Measurements from ENCODE around the gene FXN. TPM values are rescaled to one million over a fixed set of nuclear protein-coding genes. Genes with fewer than 3 reads are reported as not detected.

Gene FXN
- total and polyA plus RNA-seq, 4 donors: 4.7 to 41.7 (median 23.9) TPM

- H3K9ac ChIP-seq (ENCODE audit: low read depth in 1 of 2, low read length in 2 of 2): no peak overlapping the region
- peaks cover 15 to 33% (median 19%) of the 10 kb centered on the region in 4 donors for H3K4me1 ChIP-seq (ENCODE audit: control insufficient read depth in 4 of 4, insufficient read depth in 4 of 4, low read length in 3 of 4)
- no peak for DNase-seq (ENCODE audit: low spot score)
- WGBS: 88% methylated on average over 9 of the region's 9 CpGs
- H3K9me3 ChIP-seq (ENCODE audit: control insufficient read depth in 4 of 4, low read length in 3 of 4): no peaks in the 10 kb centered on the region
- no peaks in the 10 kb centered on the region for H3K27me3 ChIP-seq (ENCODE audit: control insufficient read depth in 4 of 4, insufficient read depth in 4 of 4, low read length in 3 of 4)
- no peaks in the 10 kb centered on the region for H3K36me3 ChIP-seq (ENCODE audit: control insufficient read depth in 4 of 4, insufficient read depth in 3 of 4, low read depth in 1 of 4, low read length in 3 of 4)
- H3K4me3 ChIP-seq (ENCODE audit: low read depth in 1 of 3, low read length in 3 of 3): no peak overlapping the region
- H3K27ac ChIP-seq (ENCODE audit: low read depth in 1 of 2, low read length in 2 of 2): no peak overlapping the region
- TF ChIP-seq JUND (IDR thresholded peaks at IDR 0.05): no peak
- TF ChIP-seq SP1 (IDR thresholded peaks at IDR 0.05): no peak
- no peak for TF ChIP-seq EGR1 (IDR thresholded peaks at IDR 0.05; ENCODE audit: low read depth in 2 of 2)
- TF ChIP-seq CTCF (IDR thresholded peaks at IDR 0.05; ENCODE audit: low read depth, low read length, missing input control): no peak
- no peak for TF ChIP-seq NR2F2 (IDR thresholded peaks at IDR 0.05)
- TF ChIP-seq YY1 (IDR thresholded peaks at IDR 0.05): no peak
- no peak for TF ChIP-seq RAD21 (IDR thresholded peaks at IDR 0.05)
- TF ChIP-seq ZBTB33 (IDR thresholded peaks at IDR 0.05): no peak
- no peak for TF ChIP-seq HNF4G (IDR thresholded peaks at IDR 0.05)
- no peak for TF ChIP-seq RXRA (IDR thresholded peaks at IDR 0.05)
- no peak for TF ChIP-seq HNF4A (conservative IDR thresholded peaks at IDR 0.05)
- TF ChIP-seq MAX (IDR thresholded peaks at IDR 0.05): no peak
- no peak for TF ChIP-seq TAF1 (conservative IDR thresholded peaks at IDR 0.05)
- no peak for TF ChIP-seq FOXA2 (IDR thresholded peaks at IDR 0.05)
- no peak for TF ChIP-seq ATF3 (IDR thresholded peaks at IDR 0.05)
- no peak for TF ChIP-seq FOXA1 (IDR thresholded peaks at IDR 0.05)
- TF ChIP-seq REST (IDR thresholded peaks at IDR 0.05): no peak
- TF ChIP-seq GABPA (IDR thresholded peaks at IDR 0.05 in 1 of 2, conservative IDR thresholded peaks at IDR 0.05 in 1 of 2): no peak
Observed at GRCh38 chr9:69089491-69089890, 53.9 kb downstream of the FXN start.
